H9 (cell line): ENCODE measurements around the gene TMEM120B. TPM values are rescaled to one million over a fixed set of nuclear protein-coding genes. Genes with fewer than 3 reads are reported as not detected.
A peak's percentile ranks its signal among the peaks of the same experiment; 100 is the strongest.

ENCODE experiments used
- DNase-seq: peaks from one replicate; pipeline ENCODE4 v3.0.0-alpha.2; 2017
- H2AFZ ChIP-seq: one replicate; pipeline ENCODE4 v1.6.1; 2013; ENCODE audit warnings: mild to moderate bottlenecking, low read length, control low read depth, moderate library complexity
- H2AK5ac ChIP-seq: 2 replicates; pipeline ENCODE4 v1.6.1; 2013; ENCODE audit warnings: low read length, control low read depth, mixed read lengths; ENCODE audit not compliant: insufficient read length
- H2BK120ac ChIP-seq: one replicate; pipeline ENCODE4 v1.6.1; 2013; ENCODE audit warnings: low read depth, mild to moderate bottlenecking, low read length, control low read depth, inconsistent platforms; ENCODE audit not compliant: poor library complexity, severe bottlenecking
- H2BK12ac ChIP-seq: 2 replicates; pipeline ENCODE4 v1.6.1; 2013; ENCODE audit warnings: low read length, control low read depth, mixed read lengths, low read depth; ENCODE audit not compliant: insufficient read length
- H2BK15ac ChIP-seq: 2 replicates; pipeline ENCODE4 v1.6.1; 2013; ENCODE audit warnings: low read depth, low read length, control low read depth
- H2BK20ac ChIP-seq: one replicate; pipeline ENCODE4 v1.6.1; 2013; ENCODE audit warnings: low read depth, mild to moderate bottlenecking, low read length, control low read depth, inconsistent platforms; ENCODE audit not compliant: poor library complexity, severe bottlenecking
- H2BK5ac ChIP-seq: 2 replicates; pipeline ENCODE4 v1.6.1; 2013; ENCODE audit warnings: low read length, control low read depth, mixed read lengths; ENCODE audit not compliant: insufficient read length
- H3K14ac ChIP-seq: 2 replicates; pipeline ENCODE4 v1.6.1; 2013; ENCODE audit warnings: low read length, control low read depth; ENCODE audit not compliant: insufficient read depth
- H3K18ac ChIP-seq: 2 replicates; pipeline ENCODE4 v1.6.1; 2013; ENCODE audit warnings: low read depth, mild to moderate bottlenecking, mixed read lengths, low read length, control low read depth; ENCODE audit not compliant: insufficient read length
- H3K23ac ChIP-seq: 2 replicates; pipeline ENCODE4 v1.6.1; 2013; ENCODE audit warnings: low read length, control low read depth, mixed read lengths, low read depth; ENCODE audit not compliant: insufficient read length
- H3K23me2 ChIP-seq: 2 replicates; pipeline ENCODE4 v1.6.1; 2013; ENCODE audit warnings: low read depth, mild to moderate bottlenecking, mixed read lengths, low read length, control low read depth; ENCODE audit not compliant: insufficient read length, poor library complexity, severe bottlenecking
- H3K27ac ChIP-seq: 2 replicates; pipeline ENCODE4 v1.5.1; 2013; ENCODE audit warnings: low read length, control low read depth, mixed read lengths, low read depth; ENCODE audit not compliant: insufficient read length
- H3K27me3 ChIP-seq: 2 replicates; pipeline ENCODE4 v1.6.1; 2013; ENCODE audit warnings: low read length, control low read depth, inconsistent platforms; ENCODE audit not compliant: insufficient read depth
- H3K4ac ChIP-seq: 2 replicates; pipeline ENCODE4 v1.6.1; 2013; ENCODE audit warnings: low read depth, mild to moderate bottlenecking, control low read depth, inconsistent platforms, low read length, moderate library complexity
- H3K4me1 ChIP-seq: 2 replicates; pipeline ENCODE4 v1.6.1; 2013; ENCODE audit warnings: low read length, control low read depth, inconsistent platforms; ENCODE audit not compliant: insufficient read depth
- H3K4me2 ChIP-seq: 2 replicates; pipeline ENCODE4 v1.6.1; 2013; ENCODE audit warnings: low read length, control low read depth, mixed read lengths; ENCODE audit not compliant: insufficient read length, insufficient read depth
- H3K56ac ChIP-seq: 2 replicates; pipeline ENCODE4 v1.6.1; 2013; ENCODE audit warnings: low read depth, mild to moderate bottlenecking, mixed read lengths, low read length, control low read depth; ENCODE audit not compliant: insufficient read length
- H3K79me1 ChIP-seq: 2 replicates; pipeline ENCODE4 v1.6.1; 2013; ENCODE audit warnings: low read depth, mild to moderate bottlenecking, moderate library complexity, low read length, control low read depth, inconsistent platforms; ENCODE audit not compliant: insufficient read depth, poor library complexity, severe bottlenecking
- H3K79me2 ChIP-seq: 2 replicates; pipeline ENCODE4 v1.6.1; 2013; ENCODE audit warnings: low read length, control low read depth, inconsistent platforms; ENCODE audit not compliant: insufficient read depth
- H3K9ac ChIP-seq: 2 replicates; pipeline ENCODE4 v1.6.1; 2013; ENCODE audit warnings: low read length, control low read depth, mixed read lengths; ENCODE audit not compliant: insufficient read length; ENCODE audit errors: extremely low read depth
- H3K9me3 ChIP-seq: one replicate; pipeline ENCODE4 v1.6.1; 2013; ENCODE audit warnings: low read depth, low read length, inconsistent platforms; ENCODE audit not compliant: control insufficient read depth
- H3T11ph ChIP-seq: one replicate; pipeline ENCODE4 v1.6.1; 2013; ENCODE audit warnings: mild to moderate bottlenecking, low read length, control low read depth, inconsistent platforms
- H4K20me1 ChIP-seq: one replicate; pipeline ENCODE4 v1.6.1; 2013; ENCODE audit not compliant: control insufficient read depth, insufficient read length, insufficient read depth
- H4K5ac ChIP-seq: 2 replicates; pipeline ENCODE4 v1.6.1; 2013; ENCODE audit warnings: low read depth, mild to moderate bottlenecking, mixed read lengths, low read length, control low read depth; ENCODE audit not compliant: insufficient read length
- H4K8ac ChIP-seq: replicated peaks from 2 replicates; pipeline ENCODE4 v1.6.1; 2013; ENCODE audit warnings: low read length, control low read depth, mixed read lengths, low read depth; ENCODE audit not compliant: insufficient read length
- H4K91ac ChIP-seq: 2 replicates; pipeline ENCODE4 v1.6.1; 2013; ENCODE audit warnings: low read depth, mild to moderate bottlenecking, moderate library complexity, mixed read lengths, low read length, control low read depth; ENCODE audit not compliant: insufficient read length
- H3K27ac Mint-ChIP-seq, 3 experiments: 2 replicates in 2 of 3; 3 replicates in 1 of 3; pipeline ENCODE4 v1.8.0; 2020 to 2021; ENCODE audit warnings: mixed read lengths in 3 of 3, mild to moderate bottlenecking in 1 of 3, moderate library complexity in 1 of 3
- H3K27me3 Mint-ChIP-seq: 2 replicates; pipeline ENCODE4 v1.8.0; 2021; ENCODE audit warnings: low read depth, mild to moderate bottlenecking, moderate library complexity, mixed read lengths
- H3K36me3 Mint-ChIP-seq, 3 experiments: 2 replicates in 2 of 3; 3 replicates in 1 of 3; pipeline ENCODE4 v1.8.0; 2020 to 2021; ENCODE audit warnings: low read depth in 3 of 3, mixed read lengths in 3 of 3; ENCODE audit not compliant: insufficient read depth in 1 of 3
- H3K4me1 Mint-ChIP-seq, 2 experiments: 2 replicates each; pipeline ENCODE4 v1.8.0; 2020; ENCODE audit warnings: mixed read lengths in 2 of 2
- H3K4me3 Mint-ChIP-seq, 2 experiments: 2 replicates in 1 of 2; 3 replicates in 1 of 2; pipeline ENCODE4 v1.8.0; 2020 to 2021; ENCODE audit warnings: mild to moderate bottlenecking in 2 of 2, mixed read lengths in 2 of 2, moderate library complexity in 1 of 2
- H3K9me3 Mint-ChIP-seq, 2 experiments: 2 replicates in 1 of 2; 3 replicates in 1 of 2; pipeline ENCODE4 v1.8.0; 2020; ENCODE audit warnings: mild to moderate bottlenecking in 2 of 2, mixed read lengths in 2 of 2, moderate library complexity in 1 of 2
- CTCF ChIP-seq: fragments of 200-600 bp; sonication (generic); conservative IDR thresholded peaks from 3 replicates; pipeline ENCODE4 v1.8.0; 2021; ENCODE audit warnings: antibody characterized with exemption, mild to moderate bottlenecking
- WGBS: extraction: QIAGEN DNeasy Blood & Tissue Kit; methylation state at CpG from one replicate; pipeline ENCODE4 v1.1.7; 2013; ENCODE audit warnings: missing lambda C conversion rate, low lambda C conversion rate, mixed read lengths; ENCODE audit not compliant: insufficient read length; ENCODE audit errors: extremely low coverage; 5-methylcytosine and 5-hydroxymethylcytosine counted together
- total RNA-seq: library from RNA; stranded (reverse); gene quantifications from 2 replicates; pipeline ENCODE4 v1.2.1, GENCODE V29; 2021

The TMEM120B gene
- total RNA-seq, 1 experiment from 2014 or later: 25.8 TPM

DNA sequence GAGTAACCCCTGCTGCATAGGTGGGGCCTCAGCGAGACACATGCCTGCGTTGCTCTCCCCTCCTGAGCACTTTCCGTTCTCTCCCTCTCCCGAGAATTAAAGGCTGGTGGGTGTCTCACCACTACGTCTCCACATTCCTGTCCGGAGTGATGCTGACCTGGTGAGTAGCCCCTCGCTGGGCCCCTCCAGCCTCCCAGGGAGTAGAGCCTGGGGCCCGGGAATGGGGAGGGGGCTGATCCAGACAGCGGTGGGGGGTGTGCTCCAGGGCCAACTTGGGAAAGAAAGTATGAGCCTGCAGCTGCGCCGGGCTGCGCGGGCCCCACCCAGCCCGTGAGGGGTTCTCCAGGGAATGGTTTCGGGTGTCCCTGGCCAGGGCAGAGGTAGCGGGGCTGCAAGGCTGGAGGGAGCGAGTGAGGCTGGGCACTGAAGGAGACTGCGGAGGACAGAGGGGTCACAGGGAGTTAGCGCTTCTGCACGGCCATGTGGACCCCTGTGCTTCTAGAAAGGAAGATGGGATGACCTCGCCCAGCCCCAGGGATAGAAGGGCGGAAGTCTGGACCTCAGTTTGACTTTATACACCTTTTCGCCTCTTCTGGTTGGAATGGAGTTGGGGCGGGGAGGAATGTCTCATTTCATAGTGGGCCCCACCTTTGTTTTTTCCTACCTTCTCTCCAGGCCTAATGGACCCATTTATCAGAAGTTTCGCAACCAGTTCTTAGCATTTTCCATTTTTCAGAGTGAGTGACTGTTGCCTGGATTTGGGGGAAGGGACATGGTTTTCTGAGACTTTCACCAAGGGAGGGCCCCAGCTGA is 58.5 kb downstream of the TMEM120B start:
- H3K79me1 ChIP-seq: no peaks in the 10 kb centered on the region
- DNase-seq: no peak
- no peak for TF ChIP-seq CTCF
- no peak overlapping the region for H4K5ac ChIP-seq
- H4K20me1 ChIP-seq: peaks cover 3% of the 10 kb centered on the region
- H3K9ac ChIP-seq: no peak overlapping the region
- no peak overlapping the region for H4K91ac ChIP-seq
- H3T11ph ChIP-seq: no peak overlapping the region
- no peak overlapping the region for H3K23ac ChIP-seq
- no CpG with 5 or more reads among the region's 25 CpGs for WGBS
- H2BK120ac ChIP-seq: no peak overlapping the region
- H3K18ac ChIP-seq: no peak overlapping the region
- Mint-ChIP-seq H3K4me1 (peaks cover 17 to 32% of the 10 kb centered on the region in 2 experiments), H3K4me3 (no peak overlapping the region), H3K27ac (peak overlapping the region in 2 of 3 experiments; percentile 44 to 87; a peak in 1 of 7 replicates), H3K9me3 (no peaks in the 10 kb centered on the region), H3K36me3 (peaks cover 0 to 11% (median 0%) of the 10 kb centered on the region in 3 experiments; a peak in 3 of 7 replicates), H3K27me3 (peaks cover 3% of the 10 kb centered on the region; the same call in 1 of the 2 replicates)
- no peak overlapping the region for H2BK20ac ChIP-seq
- H3K14ac ChIP-seq: no peak overlapping the region; the same call in 1 of the 2 replicates
- H3K27ac ChIP-seq: no peak overlapping the region
- H2BK5ac ChIP-seq: no peak overlapping the region
- H3K23me2 ChIP-seq: no peaks in the 10 kb centered on the region
- no peak overlapping the region for H3K56ac ChIP-seq
- H2BK15ac ChIP-seq: no peak overlapping the region
- no peak overlapping the region for H2AFZ ChIP-seq
- H4K8ac ChIP-seq: no peak overlapping the region
- H3K4me1 ChIP-seq: no peaks in the 10 kb centered on the region
- H3K27me3 ChIP-seq: no peaks in the 10 kb centered on the region
- H3K79me2 ChIP-seq: no peaks in the 10 kb centered on the region
- no peak overlapping the region for H3K4me2 ChIP-seq
- no peak overlapping the region for H3K4ac ChIP-seq
- no peaks in the 10 kb centered on the region for H3K9me3 ChIP-seq
- H2BK12ac ChIP-seq: no peak overlapping the region
- no peak overlapping the region for H2AK5ac ChIP-seq
